ENCODE measurements around the gene MAML3.

- TF ChIP-seq PHF21A (CRISPR knock-in tag; IDR thresholded peaks at IDR 0.05) = no peak
- TF ChIP-seq CTCF (CRISPR knock-in tag; IDR thresholded peaks at IDR 0.05) = no peak
- no peak for TF ChIP-seq ZNF572 (CRISPR knock-in tag; IDR thresholded peaks at IDR 0.05)
- TF ChIP-seq CHD2 (IDR thresholded peaks at IDR 0.05; ENCODE audit: low read depth, low read length) = no peak
- TF ChIP-seq CHD4 (IDR thresholded peaks at IDR 0.05; ENCODE audit: borderline replicate concordance, low read length) = no peak
- TF ChIP-seq MAX (IDR thresholded peaks at IDR 0.05) = no peak
Observed at GRCh38 chr4:140080883-140081282, 73.1 kb downstream of the MAML3 start.

Measured in HepG2 (cell line).